HEK293 (cell line): ENCODE measurements around the gene EPB41L5.

Source experiments
- CTCF ChIA-PET: fragments of 350-600 bp; formaldehyde crosslinking; extraction: SDS; loops from one replicate; lab custom pipeline; 2021; ENCODE audit warnings: antibody characterized with exemption; lab: Yijun Ruan, JAX
- POLR2A ChIA-PET: fragments of 300-600 bp; formaldehyde crosslinking; extraction: SDS; loops from one replicate; lab custom pipeline; 2020; ENCODE audit warnings: antibody characterized with exemption, inconsistent platforms; lab: Yijun Ruan, JAX
- H3K27ac ChIP-seq: fragments of 200-500 bp; sonication (Bioruptor generic); 2 replicates; pipeline ENCODE4 v1.5.1; 2014; ENCODE audit warnings: low read depth, low read length, control low read depth, inconsistent platforms; ENCODE audit errors: extremely low read depth
- H3K36me3 ChIP-seq, 2 experiments: fragments of 200-500 bp in 1 of 2; sonication (Bioruptor generic) in 1 of 2; 1 replicate in 1 of 2; 2 replicates in 1 of 2; pipeline ENCODE4 v1.5.1; 2014 to 2017; ENCODE audit warnings: inconsistent platforms in 2 of 2, low read length in 2 of 2; ENCODE audit not compliant: control insufficient read depth in 2 of 2, insufficient read depth in 1 of 2
- H3K4me1 ChIP-seq: fragments of 200-500 bp; sonication (Bioruptor generic); 2 replicates; pipeline ENCODE4 v1.5.1; 2014; ENCODE audit warnings: mild to moderate bottlenecking, low read length, inconsistent platforms; ENCODE audit not compliant: control insufficient read depth, insufficient read depth
- H3K4me3 ChIP-seq: 2 replicates; pipeline ENCODE4 v1.5.1; 2011; ENCODE audit warnings: low read depth, mild to moderate bottlenecking, control low read depth, low read length, moderate library complexity
- H3K9me3 ChIP-seq: fragments of 200-500 bp; sonication (Bioruptor generic); 2 replicates; pipeline ENCODE4 v1.5.1; 2014; ENCODE audit warnings: low read depth, low read length, inconsistent platforms; ENCODE audit not compliant: control insufficient read depth, insufficient read depth
- GFI1B ChIP-seq: fragments of 450-650 bp; formaldehyde crosslinking; IDR thresholded peaks from 2 replicates; pipeline ENCODE4 v1.5.1; 2016; ENCODE audit warnings: missing biosample characterization, missing genetic modification characterization
- GLI2 ChIP-seq: fragments of 450-650 bp; formaldehyde crosslinking; IDR thresholded peaks from 2 replicates; pipeline ENCODE4; 2017; ENCODE audit warnings: missing biosample characterization, missing genetic modification characterization, low read depth, borderline replicate concordance
- HIC1 ChIP-seq: fragments of 450-650 bp; formaldehyde crosslinking; IDR thresholded peaks from 2 replicates; pipeline ENCODE4 v1.5.1; 2016; ENCODE audit warnings: missing biosample characterization, missing genetic modification characterization
- OSR2 ChIP-seq: fragments of 450-650 bp; formaldehyde crosslinking; IDR thresholded peaks from 2 replicates; pipeline ENCODE4 v1.5.1; 2016; ENCODE audit warnings: missing biosample characterization, missing genetic modification characterization
- SCRT1 ChIP-seq: fragments of 450-650 bp; formaldehyde crosslinking; IDR thresholded peaks from 2 replicates; pipeline ENCODE4 v1.5.1; 2016; ENCODE audit warnings: missing biosample characterization, missing genetic modification characterization, borderline replicate concordance
- SP3 ChIP-seq: fragments of 450-650 bp; formaldehyde crosslinking; IDR thresholded peaks from 2 replicates; pipeline ENCODE4 v1.5.1; 2016; ENCODE audit warnings: missing biosample characterization, missing genetic modification characterization
- TSHZ1 ChIP-seq: fragments of 450-650 bp; formaldehyde crosslinking; IDR thresholded peaks from 2 replicates; pipeline ENCODE4 v1.5.1; 2016; ENCODE audit warnings: missing biosample characterization, missing genetic modification characterization, borderline replicate concordance
- WT1 ChIP-seq: fragments of 450-650 bp; formaldehyde crosslinking; IDR thresholded peaks from 2 replicates; pipeline ENCODE4 v1.5.1; 2016; ENCODE audit warnings: missing biosample characterization, missing genetic modification characterization
- ZBTB17 ChIP-seq: fragments of 450-650 bp; formaldehyde crosslinking; IDR thresholded peaks from 2 replicates; pipeline ENCODE4 v1.5.1; 2016; ENCODE audit warnings: missing biosample characterization, missing genetic modification characterization
- ZBTB26 ChIP-seq: fragments of 450-650 bp; formaldehyde crosslinking; optimal IDR thresholded peaks from 2 replicates; pipeline ENCODE3; 2016; ENCODE audit warnings: missing biosample characterization, mild to moderate bottlenecking, missing genetic modification characterization
- ZBTB49 ChIP-seq: fragments of 450-650 bp; formaldehyde crosslinking; IDR thresholded peaks from 2 replicates; pipeline ENCODE4 v1.5.1; 2016; ENCODE audit warnings: missing biosample characterization, missing genetic modification characterization, low read depth
- ZNF266 ChIP-seq: fragments of 450-650 bp; formaldehyde crosslinking; IDR thresholded peaks from 2 replicates; pipeline ENCODE4 v1.5.1; 2016; ENCODE audit warnings: missing biosample characterization, missing genetic modification characterization, low read depth
- ZNF350 ChIP-seq: fragments of 450-650 bp; formaldehyde crosslinking; IDR thresholded peaks from 2 replicates; pipeline ENCODE4 v1.5.0; 2017; ENCODE audit warnings: missing biosample characterization, mild to moderate bottlenecking, missing genetic modification characterization
- ZNF391 ChIP-seq: fragments of 450-650 bp; formaldehyde crosslinking; IDR thresholded peaks from 2 replicates; pipeline ENCODE4 v1.5.1; 2016; ENCODE audit warnings: low read depth, missing biosample characterization, missing genetic modification characterization, borderline replicate concordance
- ZNF501 ChIP-seq: fragments of 450-650 bp; formaldehyde crosslinking; IDR thresholded peaks from 2 replicates; pipeline ENCODE4 v1.5.1; 2016; ENCODE audit warnings: missing biosample characterization, missing genetic modification characterization
- ZNF629 ChIP-seq: fragments of 450-650 bp; formaldehyde crosslinking; IDR thresholded peaks from 2 replicates; pipeline ENCODE4 v1.5.1; 2017; ENCODE audit warnings: missing biosample characterization, missing genetic modification characterization
- ZNF692 ChIP-seq: fragments of 450-650 bp; formaldehyde crosslinking; IDR thresholded peaks from 2 replicates; pipeline ENCODE4 v1.5.1; 2016; ENCODE audit warnings: missing biosample characterization, missing genetic modification characterization
- ZNF747 ChIP-seq: fragments of 450-650 bp; formaldehyde crosslinking; IDR thresholded peaks from 2 replicates; pipeline ENCODE4 v1.5.1; 2016; ENCODE audit warnings: missing biosample characterization, missing genetic modification characterization
- ZNF76 ChIP-seq: fragments of 450-650 bp; formaldehyde crosslinking; IDR thresholded peaks from 2 replicates; pipeline ENCODE4; 2016; ENCODE audit warnings: low read depth, missing biosample characterization, missing genetic modification characterization, borderline replicate concordance
- ZNF792 ChIP-seq: fragments of 450-650 bp; formaldehyde crosslinking; IDR thresholded peaks from 2 replicates; pipeline ENCODE4 v1.5.1; 2016; ENCODE audit warnings: missing biosample characterization, missing genetic modification characterization
- ZNF830 ChIP-seq: fragments of 450-650 bp; IDR thresholded peaks from 2 replicates; pipeline ENCODE4 v1.5.0; 2018; ENCODE audit warnings: missing biosample characterization, missing genetic modification characterization, low read depth, mild to moderate bottlenecking, moderate library complexity
- ZNF843 ChIP-seq: fragments of 450-650 bp; formaldehyde crosslinking; IDR thresholded peaks from 2 replicates; pipeline ENCODE4 v1.5.1; 2016; ENCODE audit warnings: missing biosample characterization, missing genetic modification characterization
- ZXDB ChIP-seq: fragments of 450-650 bp; formaldehyde crosslinking; IDR thresholded peaks from 2 replicates; pipeline ENCODE4 v1.5.1; 2016; ENCODE audit warnings: missing biosample characterization, missing genetic modification characterization

EPB41L5 gene

GRCh38 chr2:120108049-120108448 lies 95.2 kb downstream of the EPB41L5 start (continued):
- TF ChIP-seq ZXDB (tag by site-specific recombination) (peak; percentile 65; the same call in 1 of the 2 replicates), ZNF692 (tag by site-specific recombination) (0 out of 2 replicates have a peak, but pooled peaks have one; percentile 23), ZBTB26 (tag by site-specific recombination) (no peak), WT1 (tag by site-specific recombination) (peak; percentile 36; the same call in 1 of the 2 replicates), GLI2 (tag by site-specific recombination) (no peak), ZNF830 (tag by site-specific recombination) (no peak), SCRT1 (tag by site-specific recombination) (peak; percentile 95), ZNF391 (no peak), TSHZ1 (tag by site-specific recombination) (peak; percentile 44; the same call in 1 of the 2 replicates), GFI1B (tag by site-specific recombination) (peak; percentile 23; the same call in 1 of the 2 replicates), ZNF843 (tag by site-specific recombination) (peak; percentile 81), ZNF792 (no peak), ZNF76 (tag by site-specific recombination) (no peak), ZNF501 (tag by site-specific recombination) (no peak), OSR2 (tag by site-specific recombination) (peak; percentile 64; the same call in 1 of the 2 replicates), ZNF266 (tag by site-specific recombination) (no peak)

- Histone ChIP-seq H3K36me3 (peaks cover 0 to 7% of the 10 kb centered on the region in 2 experiments; a peak in 2 of 3 replicates), H3K9me3 (no peaks in the 10 kb centered on the region), H3K4me3 (no peak overlapping the region), H3K27ac (no peak overlapping the region), H3K4me1 (peaks cover 16% of the 10 kb centered on the region)
- no peak for TF ChIP-seq SP3 (tag by site-specific recombination)
- TF ChIP-seq HIC1 (tag by site-specific recombination) = no peak
- TF ChIP-seq OSR2 (tag by site-specific recombination) = no peak
- no peak for TF ChIP-seq ZNF629 (tag by site-specific recombination)
- no peak for TF ChIP-seq ZNF747
- TF ChIP-seq ZBTB17 (tag by site-specific recombination) = no peak
- TF ChIP-seq ZNF350 (tag by site-specific recombination) = no peak
- no peak for TF ChIP-seq ZBTB49 (tag by site-specific recombination)
- CTCF ChIA-PET = interaction anchor here (0.6 to 2.9 kb wide), 7 partner anchors 8 to 356 kb away, joined by 3 to 29 read pairs (median 7); no protein-coding TSS in a partner anchor
- POLR2A ChIA-PET = no interaction called here
Measured at GRCh38 chr2:120108749-120109148, 95.9 kb downstream of the EPB41L5 start.
